GM10847 (cell line): ENCODE measurements around the gene SLC7A7.

Experiments used
- POLR2A ChIP-seq: IDR thresholded peaks from 2 replicates; pipeline ENCODE4 v1.6.1; 2011; ENCODE audit not compliant: insufficient read length; ENCODE audit errors: extremely low read depth

Gene SLC7A7

GRCh38 chr14:22780105-22780679 lies 35.0 kb downstream of the SLC7A7 start:
- TF ChIP-seq POLR2A, result no peak

GRCh38 chr14:22778084-22778483 lies 37.2 kb downstream of the SLC7A7 start:
- no peak for TF ChIP-seq POLR2A

- no peak for TF ChIP-seq POLR2A
Observed at GRCh38 chr14:22776215-22776614, 39.0 kb downstream of the SLC7A7 start.

GRCh38 chr14:22774011-22774706 lies 41.1 kb downstream of the SLC7A7 start:
- no peak for TF ChIP-seq POLR2A

- TF ChIP-seq POLR2A, result no peak
Observed at GRCh38 chr14:22773162-22774010, 41.8 kb downstream of the SLC7A7 start.

DNA sequence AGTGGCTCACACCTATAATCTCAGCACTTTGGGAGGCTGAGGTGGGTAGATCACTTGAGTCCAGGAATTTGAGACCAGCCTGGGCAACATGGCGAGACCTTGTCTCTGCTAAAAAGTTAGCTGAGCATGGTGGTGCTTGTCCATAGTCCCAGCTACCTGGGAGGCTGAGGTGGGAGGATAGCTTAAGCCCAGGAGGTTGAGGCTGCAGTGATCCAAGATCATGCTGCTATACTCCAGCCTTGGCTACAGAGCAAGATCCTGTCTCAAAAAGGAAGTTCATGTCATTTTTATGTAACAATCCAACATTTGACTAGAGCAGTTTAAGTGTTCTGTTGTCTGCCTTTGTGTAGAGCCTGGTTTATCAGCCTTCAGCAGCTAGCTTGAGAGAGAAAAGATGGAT lies 42.5 kb downstream of the SLC7A7 start:
- TF ChIP-seq POLR2A, result no peak

DNA sequence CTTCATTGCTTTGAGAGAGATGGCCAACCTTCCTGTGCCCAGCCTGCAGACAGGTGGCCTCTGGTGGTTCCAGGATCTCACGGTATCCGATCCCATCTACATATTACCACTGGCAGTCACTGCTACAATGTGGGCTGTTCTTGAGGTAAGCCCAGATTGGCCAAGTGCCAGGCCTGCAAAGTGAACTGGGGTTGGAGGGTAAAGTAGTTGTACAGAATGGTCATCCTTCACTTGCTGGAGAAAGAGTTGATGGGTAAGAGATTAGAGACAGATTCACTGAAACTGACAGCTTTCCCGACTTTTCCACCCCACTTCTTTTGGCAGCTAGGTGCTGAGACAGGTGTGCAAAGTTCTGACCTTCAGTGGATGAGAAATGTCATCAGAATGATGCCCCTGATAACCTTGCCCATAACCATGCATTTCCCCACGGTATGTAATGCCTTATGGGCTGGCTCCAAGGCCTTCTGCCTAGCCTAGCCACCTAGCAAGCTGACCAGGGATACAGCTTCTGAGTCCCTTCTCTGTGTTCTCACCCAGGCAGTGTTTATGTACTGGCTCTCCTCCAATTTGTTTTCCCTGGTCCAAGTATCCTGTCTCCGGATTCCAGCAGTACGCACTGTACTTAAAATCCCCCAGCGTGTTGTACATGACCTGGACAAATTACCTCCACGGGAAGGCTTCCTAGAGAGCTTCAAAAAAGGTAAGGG lies 44.6 kb downstream of the SLC7A7 start:
- no peak for TF ChIP-seq POLR2A

DNA sequence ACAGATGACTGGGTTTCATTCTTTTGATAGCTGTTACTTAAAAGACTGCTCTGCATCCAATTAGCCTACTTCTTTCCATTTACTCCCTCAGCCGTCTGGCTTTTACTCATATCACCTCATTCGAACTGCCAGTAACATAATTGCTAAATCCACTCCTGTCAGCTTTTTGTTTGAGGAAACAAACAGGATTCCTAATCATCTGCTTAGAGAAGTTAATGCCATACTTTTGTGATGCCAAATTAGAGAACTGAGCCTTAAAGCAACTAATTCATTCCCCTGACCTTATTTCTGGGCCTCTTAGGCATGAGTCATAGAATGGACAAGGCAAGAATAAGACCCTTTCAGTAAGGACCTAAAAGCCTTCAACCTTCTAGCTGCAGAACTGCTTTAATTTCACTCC lies 45.9 kb downstream of the SLC7A7 start:
- no peak for TF ChIP-seq POLR2A

GRCh38 chr14:22768947-22769346 lies 46.3 kb downstream of the SLC7A7 start:
- TF ChIP-seq POLR2A, result no peak

GRCh38 chr14:22767323-22767589 lies 48.0 kb downstream of the SLC7A7 start:
- TF ChIP-seq POLR2A, result no peak

DNA sequence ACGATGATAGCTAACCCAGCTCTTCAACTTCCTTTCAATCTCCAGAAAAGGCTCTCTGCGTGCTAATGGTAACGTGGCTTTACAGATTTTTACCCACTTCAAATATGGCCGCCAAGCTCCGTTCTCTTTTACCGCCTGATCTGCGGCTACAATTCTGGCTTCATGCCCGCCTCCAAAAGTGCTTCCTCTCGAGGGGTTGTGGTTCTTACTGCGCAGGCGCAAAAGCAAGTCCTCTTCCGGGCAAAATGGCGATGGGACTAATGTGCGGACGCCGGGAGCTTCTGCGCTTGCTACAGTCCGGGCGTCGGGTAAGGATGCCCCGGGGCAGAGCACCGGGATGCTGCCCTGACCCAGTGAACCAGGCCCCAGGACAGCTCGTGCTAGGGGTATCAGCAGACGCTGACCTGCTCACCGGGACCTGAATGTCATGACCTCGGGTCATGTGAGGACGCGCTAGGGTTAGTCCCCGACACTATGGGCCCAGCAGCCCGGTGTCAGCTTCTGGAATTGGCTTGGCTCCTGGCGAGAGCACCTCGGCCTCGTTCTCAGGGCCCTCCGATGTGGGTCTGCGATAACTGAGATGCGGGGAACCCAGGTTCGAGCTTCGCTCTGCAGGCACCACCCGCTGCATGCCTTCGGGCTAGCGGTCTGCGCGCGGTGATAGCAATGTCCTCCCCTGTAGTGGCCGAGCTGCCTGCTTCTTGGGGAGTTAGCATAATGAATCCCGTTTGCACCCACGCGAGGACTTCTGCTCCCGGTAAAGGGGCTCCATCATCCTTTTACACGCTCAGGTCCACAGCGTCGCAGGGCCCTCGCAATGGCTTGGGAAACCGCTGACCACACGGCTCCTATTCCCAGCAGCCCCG lies 48.5 kb downstream of the SLC7A7 start, which contains the start of gene OXA1L:
Gene OXA1L, plus strand, starts transcription at position 232 of the 866 bp plus-strand sequence. Its CDS starts 14 bp downstream, at position 246.
- TF ChIP-seq POLR2A, result peak; percentile 87

- no peak for TF ChIP-seq POLR2A
Observed at GRCh38 chr14:22764382-22764781, 50.9 kb downstream of the SLC7A7 start.

- no peak for TF ChIP-seq POLR2A
Observed at GRCh38 chr14:22761734-22762133, 53.5 kb downstream of the SLC7A7 start.

DNA sequence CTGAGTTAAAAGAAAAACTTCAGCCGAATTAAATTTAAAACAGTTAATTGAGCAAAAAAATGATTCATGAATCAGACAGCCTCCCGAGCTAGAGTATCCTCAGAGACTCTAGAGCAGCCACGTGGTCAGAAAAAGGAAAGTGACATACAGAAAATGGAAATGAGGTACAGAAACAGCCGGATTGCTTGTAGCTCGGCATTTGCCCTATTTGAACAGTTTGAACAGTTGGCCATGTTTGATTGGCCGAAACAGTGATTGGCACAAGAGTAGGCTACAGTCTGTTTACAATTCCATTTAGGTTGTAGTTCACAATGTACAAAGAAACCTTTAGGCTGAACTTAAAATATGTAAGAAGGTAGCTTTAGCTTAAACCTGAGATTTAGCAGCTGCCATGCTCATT lies 61.6 kb downstream of the SLC7A7 start:
- TF ChIP-seq POLR2A, result no peak

- no peak for TF ChIP-seq POLR2A
Observed at GRCh38 chr14:22752422-22752821, 62.8 kb downstream of the SLC7A7 start.

- TF ChIP-seq POLR2A, result no peak
Observed at GRCh38 chr14:22748631-22749068, 66.6 kb downstream of the SLC7A7 start.
